Measurements from ENCODE around the gene SDCCAG8. TPM values are rescaled to one million over a fixed set of nuclear protein-coding genes. Genes with fewer than 3 reads are reported as not detected.

Gene SDCCAG8
- total RNA-seq, 1 donor from 2014 or later = 24.5 TPM

- no peak for FAIRE-seq
- H3K27me3 Mint-ChIP-seq (ENCODE audit: low read depth, unreplicated experiment) = no peaks in the 10 kb centered on the region
- Histone ChIP-seq H3K4me3 (ENCODE audit: insufficient read depth, low read depth, low read length) (no peak overlapping the region), H3K27ac (ENCODE audit: low read depth, low read length) (no peak overlapping the region), H3K9ac (ENCODE audit: low read length) (no peak overlapping the region), H3K36me3 (ENCODE audit: insufficient read depth, low read length) (no peaks in the 10 kb centered on the region), H2AFZ (ENCODE audit: low read depth, low read length) (no peak overlapping the region), H3K9me3 (ENCODE audit: insufficient read depth, low read depth, low read length) (no peaks in the 10 kb centered on the region), H3K79me2 (ENCODE audit: insufficient read depth, low read length) (no peaks in the 10 kb centered on the region), H4K20me1 (ENCODE audit: insufficient read depth, low read length) (no peaks in the 10 kb centered on the region), H3K27me3 (ENCODE audit: insufficient read depth, low read length) (no peaks in the 10 kb centered on the region), H3K4me1 (ENCODE audit: insufficient read depth, low read length) (peaks cover 18% of the 10 kb centered on the region), H3K4me2 (ENCODE audit: low read length) (no peak overlapping the region)
- TF ChIP-seq EZH2 (IDR thresholded peaks at IDR 0.05; ENCODE audit: insufficient read depth, low read length) (no peak), CTCF (IDR thresholded peaks at IDR 0.05; ENCODE audit: insufficient read depth, low read depth, low read length) (no peak)
- DNase-seq (ENCODE audit: low read depth) = no peak
- H3K4me3 Mint-ChIP-seq (ENCODE audit: unreplicated experiment) = no peak overlapping the region
- H3K27ac Mint-ChIP-seq (ENCODE audit: unreplicated experiment) = no peak overlapping the region
- H3K4me1 Mint-ChIP-seq (ENCODE audit: low read depth, unreplicated experiment) = peaks cover 12% of the 10 kb centered on the region
- peaks cover 5% of the 10 kb centered on the region for H3K36me3 Mint-ChIP-seq (ENCODE audit: low read depth, unreplicated experiment)
- no peaks in the 10 kb centered on the region for H3K9me3 Mint-ChIP-seq (ENCODE audit: unreplicated experiment)
These were observed 242.3 kb downstream of the SDCCAG8 start for GRCh38 chr1:243497939-243498681.

GRCh38 chr1:243499248-243499647, 243.4 kb downstream of the SDCCAG8 start:
- Histone ChIP-seq H3K79me2 (ENCODE audit: insufficient read depth, low read length) (no peaks in the 10 kb centered on the region), H3K9ac (ENCODE audit: low read length) (no peak overlapping the region), H3K4me1 (ENCODE audit: insufficient read depth, low read length) (peaks cover 13% of the 10 kb centered on the region), H3K27ac (ENCODE audit: low read depth, low read length) (no peak overlapping the region), H3K36me3 (ENCODE audit: insufficient read depth, low read length) (no peaks in the 10 kb centered on the region), H2AFZ (ENCODE audit: low read depth, low read length) (no peak overlapping the region), H3K9me3 (ENCODE audit: insufficient read depth, low read depth, low read length) (no peaks in the 10 kb centered on the region), H4K20me1 (ENCODE audit: insufficient read depth, low read length) (no peaks in the 10 kb centered on the region), H3K27me3 (ENCODE audit: insufficient read depth, low read length) (no peaks in the 10 kb centered on the region), H3K4me3 (ENCODE audit: insufficient read depth, low read depth, low read length) (no peak overlapping the region), H3K4me2 (ENCODE audit: low read length) (no peak overlapping the region)
- no peak for DNase-seq (ENCODE audit: low read depth)
- Mint-ChIP-seq H3K36me3 (ENCODE audit: low read depth, unreplicated experiment) (peaks cover 6% of the 10 kb centered on the region), H3K4me3 (ENCODE audit: unreplicated experiment) (no peak overlapping the region), H3K27ac (ENCODE audit: unreplicated experiment) (no peak overlapping the region), H3K9me3 (ENCODE audit: unreplicated experiment) (no peaks in the 10 kb centered on the region), H3K27me3 (ENCODE audit: low read depth, unreplicated experiment) (no peaks in the 10 kb centered on the region), H3K4me1 (ENCODE audit: low read depth, unreplicated experiment) (peaks cover 10% of the 10 kb centered on the region)
- TF ChIP-seq CTCF (IDR thresholded peaks at IDR 0.05; ENCODE audit: insufficient read depth, low read depth, low read length) = no peak
- TF ChIP-seq EZH2 (IDR thresholded peaks at IDR 0.05; ENCODE audit: insufficient read depth, low read length) = no peak
- FAIRE-seq = no peak

GRCh38 chr1:243499711-243500110, 243.9 kb downstream of the SDCCAG8 start:
- Histone ChIP-seq H3K4me3 (ENCODE audit: insufficient read depth, low read depth, low read length) (no peak overlapping the region), H3K27ac (ENCODE audit: low read depth, low read length) (no peak overlapping the region), H3K9ac (ENCODE audit: low read length) (no peak overlapping the region), H3K36me3 (ENCODE audit: insufficient read depth, low read length) (peaks cover 2% of the 10 kb centered on the region), H3K4me2 (ENCODE audit: low read length) (no peak overlapping the region), H3K27me3 (ENCODE audit: insufficient read depth, low read length) (no peaks in the 10 kb centered on the region), H3K79me2 (ENCODE audit: insufficient read depth, low read length) (no peaks in the 10 kb centered on the region), H3K4me1 (ENCODE audit: insufficient read depth, low read length) (peaks cover 13% of the 10 kb centered on the region), H2AFZ (ENCODE audit: low read depth, low read length) (no peak overlapping the region), H3K9me3 (ENCODE audit: insufficient read depth, low read depth, low read length) (no peaks in the 10 kb centered on the region), H4K20me1 (ENCODE audit: insufficient read depth, low read length) (no peaks in the 10 kb centered on the region)
- Mint-ChIP-seq H3K4me3 (ENCODE audit: unreplicated experiment) (no peak overlapping the region), H3K4me1 (ENCODE audit: low read depth, unreplicated experiment) (peaks cover 10% of the 10 kb centered on the region), H3K27me3 (ENCODE audit: low read depth, unreplicated experiment) (no peaks in the 10 kb centered on the region), H3K9me3 (ENCODE audit: unreplicated experiment) (no peaks in the 10 kb centered on the region), H3K36me3 (ENCODE audit: low read depth, unreplicated experiment) (peaks cover 6% of the 10 kb centered on the region), H3K27ac (ENCODE audit: unreplicated experiment) (no peak overlapping the region)
- DNase-seq (ENCODE audit: low read depth) (no peak), FAIRE-seq (no peak)
- TF ChIP-seq EZH2 (IDR thresholded peaks at IDR 0.05; ENCODE audit: insufficient read depth, low read length) (no peak), CTCF (IDR thresholded peaks at IDR 0.05; ENCODE audit: insufficient read depth, low read depth, low read length) (no peak)

All from astrocyte (in vitro differentiated cells and primary cell).